ENCODE measurements around the gene ZNF428.
"Not testable (repeated sequence)": the region's sequence is repeated elsewhere in the genome, so short reads cannot be mapped to it uniquely, and the experiment has no call there.

ZNF428 gene

DNA sequence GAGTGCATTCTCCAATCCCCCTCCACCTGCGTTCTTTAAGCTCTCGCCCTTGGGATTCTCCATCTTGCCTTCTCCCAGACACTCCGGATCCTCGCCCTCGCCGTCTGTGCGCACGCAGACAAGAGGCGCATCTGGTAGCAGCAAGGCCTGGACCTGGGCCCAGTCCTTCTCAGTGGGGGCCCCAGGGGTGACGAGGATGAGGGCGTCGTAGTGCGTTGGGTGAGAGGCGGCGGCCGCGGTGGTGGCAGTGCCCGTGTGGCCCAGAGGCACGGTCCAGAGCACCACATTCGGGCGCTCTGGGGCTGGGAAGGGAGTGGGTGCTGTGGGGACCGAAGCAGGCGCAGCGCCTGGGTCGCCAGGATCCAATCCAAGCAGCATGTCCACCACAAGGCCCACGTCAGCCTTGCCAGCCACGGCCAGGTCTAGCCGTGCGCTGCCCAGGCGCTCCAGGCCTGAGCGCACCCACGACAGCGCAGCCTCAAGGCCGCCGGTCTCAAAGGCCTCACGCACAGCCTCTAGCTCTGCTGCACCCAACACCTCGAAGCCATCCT lies 26.6 kb downstream of the ZNF428 start:
- DNase-seq (ENCODE audit: low read depth) = no peak

GRCh38 chr19:43591904-43592772 lies 27.3 kb downstream of the ZNF428 start:
- no peak for DNase-seq (ENCODE audit: low read depth)

DNA sequence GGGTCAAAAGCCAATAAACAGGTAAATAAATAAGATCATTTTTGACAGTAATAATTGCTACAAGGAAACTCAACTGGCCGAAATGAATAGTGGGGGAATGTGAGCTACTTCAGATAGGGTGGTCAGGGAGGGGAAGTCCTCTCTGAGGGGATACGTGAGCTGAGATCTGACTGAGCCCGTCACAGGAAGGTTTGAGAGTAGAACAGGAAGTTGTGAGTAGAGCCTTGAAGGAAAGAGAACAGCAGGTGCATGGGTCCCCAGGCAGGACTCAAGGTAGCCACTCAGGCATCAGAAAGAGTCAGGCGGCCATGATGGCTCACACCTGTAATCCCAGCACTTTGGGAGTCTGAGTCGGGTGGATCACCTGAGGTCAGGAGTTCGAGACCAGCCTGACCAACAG lies 29.8 kb downstream of the ZNF428 start:
- no peak for DNase-seq (ENCODE audit: low read depth)

GRCh38 chr19:43589277-43589676 lies 30.2 kb downstream of the ZNF428 start:
- no peak for DNase-seq (ENCODE audit: low read depth)

GRCh38 chr19:43587029-43587428 lies 32.4 kb downstream of the ZNF428 start:
- DNase-seq (ENCODE audit: low read depth) = not testable (repeated sequence)

DNA sequence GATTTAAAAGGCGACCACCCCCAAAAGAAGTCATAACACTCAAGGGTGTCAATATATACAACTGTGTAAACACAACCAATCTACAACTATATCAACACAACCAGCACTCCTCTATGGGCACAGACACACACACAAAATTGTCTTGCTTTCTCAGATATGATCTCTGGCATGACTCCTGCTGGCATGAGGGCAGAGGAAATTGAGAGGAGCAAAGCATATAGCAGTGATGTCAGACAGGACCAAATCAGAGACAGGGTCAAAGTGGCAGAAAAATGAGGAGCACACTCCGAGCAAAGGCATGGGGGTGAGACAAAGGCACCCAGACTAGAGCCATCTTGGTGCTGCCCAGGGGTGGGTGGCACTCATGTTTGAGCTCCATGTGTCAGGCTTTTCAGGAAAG lies 33.1 kb downstream of the ZNF428 start:
- no peak for DNase-seq (ENCODE audit: low read depth)

DNA sequence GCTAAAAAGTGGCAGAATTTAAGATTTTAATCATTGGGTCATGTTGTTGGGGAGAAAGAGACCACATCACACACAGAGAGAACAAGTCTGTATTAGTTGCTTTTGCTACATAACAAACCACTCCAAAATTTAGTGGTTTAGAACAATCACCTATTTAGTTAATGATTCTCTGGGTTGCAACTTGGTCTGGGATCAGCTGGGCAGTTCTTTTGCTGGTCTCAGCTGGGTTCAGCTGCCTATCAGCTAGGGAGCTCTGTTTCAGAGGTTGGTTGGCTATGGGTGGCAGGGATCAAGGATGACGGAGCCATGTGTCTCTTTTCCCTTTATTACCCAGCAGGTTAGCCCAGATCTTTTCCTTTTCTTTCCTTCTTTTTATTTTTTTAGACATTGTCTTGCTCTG lies 34.9 kb downstream of the ZNF428 start:
- DNase-seq (ENCODE audit: low read depth) = no peak

DNA sequence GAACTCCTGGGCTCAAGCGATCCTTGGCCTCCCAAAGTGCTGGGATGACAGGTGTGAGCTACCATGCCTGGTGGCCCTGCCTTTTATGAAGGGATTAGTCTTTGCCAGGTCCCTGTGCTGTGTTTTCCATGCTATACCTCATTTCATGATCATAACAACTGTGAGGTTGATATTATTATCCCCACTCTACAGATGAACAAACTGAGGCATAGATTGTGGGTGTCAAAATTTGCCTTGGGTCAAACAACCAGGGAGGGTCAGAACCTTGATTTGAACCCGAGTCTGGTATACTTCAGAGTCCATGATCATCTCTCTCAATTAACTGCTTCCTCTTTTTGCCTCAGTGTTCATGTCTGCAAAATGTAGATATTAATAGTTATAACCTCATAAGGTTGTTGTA lies 36.9 kb downstream of the ZNF428 start:
- DNase-seq (ENCODE audit: low read depth) = no peak

GRCh38 chr19:43581467-43581866 lies 38.0 kb downstream of the ZNF428 start:
- DNase-seq (ENCODE audit: low read depth) = no peak

- no peak for DNase-seq (ENCODE audit: low read depth)
These were observed 40.6 kb downstream of the ZNF428 start for GRCh38 chr19:43578787-43579186.

DNA sequence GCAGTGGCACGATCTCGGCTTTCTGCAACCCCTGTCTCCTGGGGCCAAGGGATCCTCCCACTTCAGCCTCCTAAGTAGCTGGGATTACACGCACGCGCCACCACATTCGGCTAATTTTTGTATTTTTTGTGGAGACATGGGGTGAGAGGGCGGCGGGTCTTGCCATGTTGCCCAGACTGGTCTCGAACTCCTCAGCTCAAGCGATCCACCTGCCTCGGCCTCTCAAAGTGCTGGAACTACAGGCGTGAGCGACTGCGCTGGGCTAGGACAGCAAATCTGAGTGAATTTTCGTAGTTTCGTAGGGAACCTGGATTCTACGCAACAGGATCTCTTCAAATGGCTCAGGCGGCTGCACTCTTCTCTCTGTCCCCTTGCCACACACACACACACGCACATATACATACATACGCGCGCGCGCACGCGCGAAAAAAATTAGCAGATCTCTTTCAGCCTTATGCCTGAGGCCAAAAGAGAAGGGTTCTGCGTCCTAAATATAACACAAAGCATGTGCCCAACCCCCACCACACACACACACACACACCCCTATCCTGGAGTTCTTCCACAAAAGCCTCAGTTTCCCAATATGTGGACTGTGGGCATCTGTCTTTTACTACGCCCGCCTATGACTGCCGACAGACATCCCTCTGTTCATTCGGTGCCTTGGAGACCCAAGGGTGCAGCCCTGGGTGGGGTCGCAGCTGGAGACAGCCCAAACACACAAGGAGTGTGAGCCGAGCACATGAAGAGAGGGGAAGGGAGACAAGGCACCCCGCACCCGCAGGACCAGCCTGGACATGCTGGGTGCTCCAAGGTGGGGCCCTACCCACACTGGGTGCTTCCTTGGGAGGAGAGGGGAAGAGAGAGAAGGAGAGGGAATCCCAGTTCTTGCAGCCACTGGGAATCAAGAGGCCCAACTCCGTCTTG lies 43.2 kb downstream of the ZNF428 start:
- no peak for DNase-seq (ENCODE audit: low read depth)

DNA sequence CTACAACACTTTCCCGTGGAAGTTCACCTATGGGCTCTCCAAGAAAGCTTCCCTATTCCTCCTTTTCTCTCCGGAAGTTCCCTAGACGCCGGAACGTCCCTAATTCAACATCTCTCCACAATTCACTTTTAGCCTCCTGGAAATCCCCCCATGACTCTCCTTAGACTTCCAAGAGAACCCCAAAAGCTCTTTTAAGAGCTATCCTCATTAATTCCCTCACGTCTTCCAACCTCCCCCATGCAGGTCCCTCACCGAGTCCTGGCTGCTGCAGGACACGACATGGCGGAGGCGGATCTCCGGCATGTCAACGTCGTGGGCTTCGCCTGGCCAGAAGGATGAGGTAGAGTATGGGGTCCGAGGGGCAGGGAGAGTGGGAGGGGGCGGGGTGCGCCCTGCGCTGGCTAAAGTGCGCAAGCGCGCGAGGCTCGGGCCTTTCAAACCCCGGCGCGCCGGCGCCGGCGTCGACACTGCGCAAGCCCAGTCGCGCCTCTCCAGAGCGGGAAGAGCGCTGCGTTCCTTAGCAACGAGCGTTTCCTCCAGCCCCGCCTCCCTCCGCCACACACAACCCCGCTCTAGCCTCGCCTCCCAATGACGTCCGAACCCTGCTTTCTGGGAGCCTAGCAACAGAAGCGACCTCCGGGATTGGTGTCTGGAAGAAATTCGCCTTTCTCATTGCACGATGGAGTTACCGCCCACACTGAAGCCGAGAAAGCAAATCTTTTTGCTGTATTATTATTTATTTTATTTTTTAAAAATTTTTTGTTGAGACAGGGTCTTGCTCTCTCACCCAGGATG lies 44.1 kb downstream of the ZNF428 start, which contains the start of the genes PINLYP and XRCC1:
TSS of gene PINLYP (plus strand) at position 646 of the 795 bp plus-strand sequence. CDS start 1,391 bp downstream, outside the sequence.
TSS of gene XRCC1 (minus strand) at position 372 of the 795 bp plus-strand sequence. CDS start at position 303, 69 bp downstream.
- DNase-seq (ENCODE audit: low read depth) = peak; percentile 94

- DNase-seq (ENCODE audit: low read depth) = no peak
These were observed 44.8 kb downstream of the ZNF428 start for GRCh38 chr19:43574424-43575155.

- no peak for DNase-seq (ENCODE audit: low read depth)
These were observed 47.2 kb downstream of the ZNF428 start for GRCh38 chr19:43572171-43572588.

- no peak for DNase-seq (ENCODE audit: low read depth)
These were observed 49.1 kb downstream of the ZNF428 start for GRCh38 chr19:43570174-43570791.

DNA sequence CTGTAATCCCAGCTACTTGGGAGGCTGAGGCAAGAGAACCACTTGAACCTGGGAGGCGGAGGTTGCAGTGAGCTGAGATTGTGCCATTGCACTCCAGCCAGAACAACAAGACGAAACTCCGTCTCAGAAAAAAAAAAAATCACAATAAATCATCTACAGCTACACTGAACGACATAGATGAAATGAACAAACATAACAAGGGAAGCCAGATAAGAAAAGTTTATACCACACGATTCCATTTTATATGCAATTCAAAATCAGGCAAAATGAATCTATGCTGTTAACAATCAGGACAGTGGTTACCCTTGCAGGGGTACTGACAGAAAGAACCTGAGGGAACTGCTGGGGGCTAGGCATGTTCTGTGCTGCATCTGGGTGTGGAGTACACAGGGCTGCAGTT lies 49.8 kb downstream of the ZNF428 start:
- no peak for DNase-seq (ENCODE audit: low read depth)

- DNase-seq (ENCODE audit: low read depth) = no peak
These were observed 54.6 kb downstream of the ZNF428 start for GRCh38 chr19:43564800-43565199.

DNA sequence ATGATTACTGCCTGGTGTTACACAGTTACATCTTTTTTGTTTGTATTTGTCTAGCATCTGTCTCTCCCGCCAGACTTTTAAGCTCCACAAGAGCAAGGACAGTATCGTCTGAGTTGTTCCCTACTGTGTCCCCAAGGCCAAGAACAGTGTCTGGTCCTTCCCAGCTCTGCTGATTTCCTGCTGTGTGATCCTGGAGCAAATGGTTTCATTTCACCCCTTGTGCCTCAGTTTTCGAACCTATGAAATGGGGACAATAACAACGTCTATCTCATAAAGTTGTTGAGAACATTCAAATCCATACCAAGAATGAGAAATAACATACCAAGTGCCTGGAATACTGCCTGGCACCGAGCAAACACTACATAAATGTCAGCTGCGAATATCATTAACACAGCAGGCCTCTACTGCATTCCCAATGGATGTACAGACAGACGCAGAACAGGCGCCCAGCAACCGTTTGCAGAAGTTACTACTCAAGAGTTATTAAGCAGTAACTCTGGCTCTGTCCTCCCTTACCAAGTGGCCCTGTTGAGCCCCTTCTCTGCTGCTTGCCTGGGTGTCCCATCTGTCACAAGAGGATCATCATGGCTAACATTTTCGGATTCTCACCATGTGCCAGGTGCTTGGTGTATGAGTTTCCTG lies 55.5 kb downstream of the ZNF428 start:
- DNase-seq (ENCODE audit: low read depth) = no peak

DNA sequence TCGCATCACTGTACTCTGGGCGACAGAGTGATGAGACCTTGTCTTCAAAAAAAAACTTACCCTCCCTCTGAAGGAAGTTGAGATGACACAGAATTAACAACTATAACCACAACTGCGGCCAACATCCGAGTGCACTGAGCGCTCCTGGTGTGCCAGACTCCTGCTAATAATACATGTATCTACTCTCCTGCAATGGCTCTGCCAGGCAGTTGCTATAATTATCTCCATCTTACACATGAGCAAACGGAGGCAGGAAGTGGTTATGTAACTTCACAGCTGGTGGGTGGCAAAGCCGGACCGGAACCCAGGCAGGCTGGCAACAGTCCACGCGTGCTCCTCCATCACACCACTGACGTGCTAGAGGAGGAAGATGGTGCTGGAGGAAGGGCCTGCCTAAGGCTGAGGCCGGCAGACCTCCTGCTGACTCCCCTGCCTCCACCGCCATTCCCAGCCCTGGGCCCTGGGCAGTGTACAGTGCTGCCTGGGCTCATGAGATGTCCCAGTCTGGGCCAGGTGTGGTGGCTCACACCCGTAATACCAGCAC lies 56.7 kb downstream of the ZNF428 start:
- DNase-seq (ENCODE audit: low read depth) = peak; percentile 56
